Tibial nerve (tissue), 4 donors: Measurements from ENCODE around the gene TIPIN.

Experiments used
- EP300 ChIP-seq, 2 donors: sonication (generic); formaldehyde crosslinking; IDR thresholded peaks; one replicate each; pipeline ENCODE4 v1.6.1; 2017; ENCODE audit warnings: antibody characterized with exemption in 2 of 2, mild to moderate bottlenecking in 1 of 2
- POLR2A ChIP-seq, 2 donors: fragments of 450-650 bp; IDR thresholded peaks; one replicate each; pipeline ENCODE4 v1.6.1; 2017; ENCODE audit warnings: antibody characterized with exemption in 2 of 2, mild to moderate bottlenecking in 2 of 2, moderate library complexity in 2 of 2
- TF ChIP-seq, protein P1 (sequence below), 5 experiments: fragments of 200-600 bp in 3 of 5; fragments of 450-650 bp in 2 of 5; sonication (generic) in 3 of 5; IDR thresholded peaks; one replicate each; pipeline ENCODE4 v1.5.1; 2016 to 2019; ENCODE audit warnings: antibody characterized with exemption in 5 of 5, mild to moderate bottlenecking in 3 of 5, moderate library complexity in 2 of 5

GRCh38 chr15:66399276-66399675 is 42.8 kb upstream of the TIPIN start:
- TF ChIP-seq POLR2A (IDR thresholded peaks at IDR 0.05): no peak
- TF ChIP-seq, protein P1, sequence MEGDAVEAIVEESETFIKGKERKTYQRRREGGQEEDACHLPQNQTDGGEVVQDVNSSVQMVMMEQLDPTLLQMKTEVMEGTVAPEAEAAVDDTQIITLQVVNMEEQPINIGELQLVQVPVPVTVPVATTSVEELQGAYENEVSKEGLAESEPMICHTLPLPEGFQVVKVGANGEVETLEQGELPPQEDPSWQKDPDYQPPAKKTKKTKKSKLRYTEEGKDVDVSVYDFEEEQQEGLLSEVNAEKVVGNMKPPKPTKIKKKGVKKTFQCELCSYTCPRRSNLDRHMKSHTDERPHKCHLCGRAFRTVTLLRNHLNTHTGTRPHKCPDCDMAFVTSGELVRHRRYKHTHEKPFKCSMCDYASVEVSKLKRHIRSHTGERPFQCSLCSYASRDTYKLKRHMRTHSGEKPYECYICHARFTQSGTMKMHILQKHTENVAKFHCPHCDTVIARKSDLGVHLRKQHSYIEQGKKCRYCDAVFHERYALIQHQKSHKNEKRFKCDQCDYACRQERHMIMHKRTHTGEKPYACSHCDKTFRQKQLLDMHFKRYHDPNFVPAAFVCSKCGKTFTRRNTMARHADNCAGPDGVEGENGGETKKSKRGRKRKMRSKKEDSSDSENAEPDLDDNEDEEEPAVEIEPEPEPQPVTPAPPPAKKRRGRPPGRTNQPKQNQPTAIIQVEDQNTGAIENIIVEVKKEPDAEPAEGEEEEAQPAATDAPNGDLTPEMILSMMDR (IDR thresholded peaks at IDR 0.05): no peak
- TF ChIP-seq EP300 (IDR thresholded peaks at IDR 0.05): no peak
